SK-N-SH treated with all-trans-retinoic acid at 6 μM for 48 hours (cell line): ENCODE data around the gene WNT1.

Source experiments
- ATAC-seq: fragments of 200-7000 bp; cut with Tn5 transposase; 3 replicates; pipeline ENCODE4 v1.9.1; 2020; ENCODE audit warnings: mild to moderate bottlenecking, moderate library complexity
- ARNTL ChIP-seq: fragments of 450-650 bp; formaldehyde crosslinking; IDR thresholded peaks from 2 replicates; pipeline ENCODE4 v1.5.0; 2020; ENCODE audit warnings: low read depth, mild to moderate bottlenecking, moderate library complexity, borderline replicate concordance
- BACH2 ChIP-seq: fragments of 250-450 bp; sonication (Bioruptor Pico); IDR thresholded peaks from 2 replicates; pipeline ENCODE4 v1.9.0; 2021; ENCODE audit warnings: mild to moderate bottlenecking, borderline replicate concordance
- CSDC2 ChIP-seq: fragments of 250-450 bp; sonication (Bioruptor Pico); IDR thresholded peaks from 2 replicates; pipeline ENCODE4 v1.5.0; 2020; ENCODE audit warnings: mild to moderate bottlenecking, moderate library complexity
- CSRNP3 ChIP-seq: fragments of 250-450 bp; sonication (Bioruptor Pico); IDR thresholded peaks from 2 replicates; pipeline ENCODE4 v1.5.1; 2021; ENCODE audit warnings: mild to moderate bottlenecking, moderate library complexity
- ESRRG ChIP-seq: fragments of 250-450 bp; sonication (Bioruptor Pico); IDR thresholded peaks from 2 replicates; pipeline ENCODE4 v1.6.1; 2021; ENCODE audit warnings: mild to moderate bottlenecking
- GLIS3 ChIP-seq: fragments of 250-450 bp; sonication (Bioruptor Pico); IDR thresholded peaks from 2 replicates; pipeline ENCODE4 v1.5.0; 2020; ENCODE audit warnings: mild to moderate bottlenecking, moderate library complexity
- ISL1 ChIP-seq: fragments of 250-450 bp; sonication (Bioruptor Pico); IDR thresholded peaks from 2 replicates; pipeline ENCODE4 v2.1.2; 2022; ENCODE audit warnings: mild to moderate bottlenecking, moderate library complexity
- OSR1 ChIP-seq: fragments of 250-450 bp; sonication (Bioruptor Pico); IDR thresholded peaks from 2 replicates; pipeline ENCODE4 v1.8.0; 2022; ENCODE audit warnings: moderate library complexity, mild to moderate bottlenecking, inconsistent platforms
- PPARA ChIP-seq: fragments of 250-450 bp; sonication (Bioruptor Pico); IDR thresholded peaks from 2 replicates; pipeline ENCODE4 v1.5.0; 2020; ENCODE audit warnings: mild to moderate bottlenecking, borderline replicate concordance
- RARB ChIP-seq: fragments of 250-450 bp; sonication (Bioruptor Pico); IDR thresholded peaks from 2 replicates; pipeline ENCODE4 v1.8.0; 2021; ENCODE audit warnings: mild to moderate bottlenecking, moderate library complexity
- SNAI2 ChIP-seq: fragments of 250-450 bp; sonication (Bioruptor Pico); IDR thresholded peaks from 2 replicates; pipeline ENCODE4 v1.5.0; 2020; ENCODE audit warnings: mild to moderate bottlenecking, moderate library complexity
- TCF4 ChIP-seq: fragments of 250-450 bp; sonication (Bioruptor Pico); IDR thresholded peaks from 2 replicates; pipeline ENCODE4 v1.8.0; 2021; ENCODE audit warnings: mild to moderate bottlenecking, moderate library complexity, borderline replicate concordance
- TOX ChIP-seq: fragments of 250-450 bp; sonication (Bioruptor Pico); IDR thresholded peaks from 2 replicates; pipeline ENCODE4 v1.8.0; 2021; ENCODE audit warnings: mild to moderate bottlenecking, moderate library complexity, borderline replicate concordance
- ZC3H10 ChIP-seq: fragments of 250-450 bp; sonication (Bioruptor Pico); IDR thresholded peaks from 2 replicates; pipeline ENCODE4 v1.5.1; 2021; ENCODE audit warnings: mild to moderate bottlenecking, moderate library complexity
- ZFP3 ChIP-seq: fragments of 250-450 bp; sonication (Bioruptor Pico); IDR thresholded peaks from 2 replicates; pipeline ENCODE4 v1.5.0; 2020; ENCODE audit warnings: mild to moderate bottlenecking, moderate library complexity
- ZFP30 ChIP-seq: fragments of 450-650 bp; formaldehyde crosslinking; IDR thresholded peaks from 2 replicates; pipeline ENCODE4 v1.5.0; 2022; ENCODE audit warnings: mild to moderate bottlenecking, moderate library complexity
- ZNF70 ChIP-seq: fragments of 450-650 bp; formaldehyde crosslinking; IDR thresholded peaks from 2 replicates; pipeline ENCODE4 v1.5.0; 2020; ENCODE audit warnings: mild to moderate bottlenecking, moderate library complexity
- ZNF8 ChIP-seq: fragments of 450-650 bp; formaldehyde crosslinking; IDR thresholded peaks from 2 replicates; pipeline ENCODE4 v1.5.0; 2020; ENCODE audit warnings: mild to moderate bottlenecking, moderate library complexity
- TF ChIP-seq, protein P1 (sequence below): fragments of 250-450 bp; sonication (Bioruptor Pico); IDR thresholded peaks from 2 replicates; pipeline ENCODE4 v1.5.0; 2020; ENCODE audit warnings: mild to moderate bottlenecking, moderate library complexity
- TF ChIP-seq, protein P2 (sequence below): fragments of 250-450 bp; sonication (Bioruptor Pico); IDR thresholded peaks from 2 replicates; pipeline ENCODE4 v1.8.0; 2020; ENCODE audit warnings: mild to moderate bottlenecking, moderate library complexity, borderline replicate concordance

WNT1 gene

GRCh38 chr12:48972952-48973483 is 5.1 kb upstream of the WNT1 start:
- no peak for ATAC-seq
- TF ChIP-seq CSDC2 (CRISPR knock-in tag) (no peak), ISL1 (CRISPR knock-in tag) (no peak), ZFP3 (CRISPR knock-in tag) (no peak), ZFP30 (no peak), OSR1 (no peak), ARNTL (no peak)
- TF ChIP-seq, protein P1, sequence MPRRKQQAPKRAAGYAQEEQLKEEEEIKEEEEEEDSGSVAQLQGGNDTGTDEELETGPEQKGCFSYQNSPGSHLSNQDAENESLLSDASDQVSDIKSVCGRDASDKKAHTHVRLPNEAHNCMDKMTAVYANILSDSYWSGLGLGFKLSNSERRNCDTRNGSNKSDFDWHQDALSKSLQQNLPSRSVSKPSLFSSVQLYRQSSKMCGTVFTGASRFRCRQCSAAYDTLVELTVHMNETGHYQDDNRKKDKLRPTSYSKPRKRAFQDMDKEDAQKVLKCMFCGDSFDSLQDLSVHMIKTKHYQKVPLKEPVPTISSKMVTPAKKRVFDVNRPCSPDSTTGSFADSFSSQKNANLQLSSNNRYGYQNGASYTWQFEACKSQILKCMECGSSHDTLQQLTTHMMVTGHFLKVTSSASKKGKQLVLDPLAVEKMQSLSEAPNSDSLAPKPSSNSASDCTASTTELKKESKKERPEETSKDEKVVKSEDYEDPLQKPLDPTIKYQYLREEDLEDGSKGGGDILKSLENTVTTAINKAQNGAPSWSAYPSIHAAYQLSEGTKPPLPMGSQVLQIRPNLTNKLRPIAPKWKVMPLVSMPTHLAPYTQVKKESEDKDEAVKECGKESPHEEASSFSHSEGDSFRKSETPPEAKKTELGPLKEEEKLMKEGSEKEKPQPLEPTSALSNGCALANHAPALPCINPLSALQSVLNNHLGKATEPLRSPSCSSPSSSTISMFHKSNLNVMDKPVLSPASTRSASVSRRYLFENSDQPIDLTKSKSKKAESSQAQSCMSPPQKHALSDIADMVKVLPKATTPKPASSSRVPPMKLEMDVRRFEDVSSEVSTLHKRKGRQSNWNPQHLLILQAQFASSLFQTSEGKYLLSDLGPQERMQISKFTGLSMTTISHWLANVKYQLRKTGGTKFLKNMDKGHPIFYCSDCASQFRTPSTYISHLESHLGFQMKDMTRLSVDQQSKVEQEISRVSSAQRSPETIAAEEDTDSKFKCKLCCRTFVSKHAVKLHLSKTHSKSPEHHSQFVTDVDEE = no peak

GRCh38 chr12:48973531-48973930 is 4.6 kb upstream of the WNT1 start:
- ATAC-seq = no peak
- TF ChIP-seq ZFP3 (CRISPR knock-in tag) = no peak
- TF ChIP-seq TOX (CRISPR knock-in tag) = no peak
- no peak for TF ChIP-seq OSR1
- TF ChIP-seq, protein P2, sequence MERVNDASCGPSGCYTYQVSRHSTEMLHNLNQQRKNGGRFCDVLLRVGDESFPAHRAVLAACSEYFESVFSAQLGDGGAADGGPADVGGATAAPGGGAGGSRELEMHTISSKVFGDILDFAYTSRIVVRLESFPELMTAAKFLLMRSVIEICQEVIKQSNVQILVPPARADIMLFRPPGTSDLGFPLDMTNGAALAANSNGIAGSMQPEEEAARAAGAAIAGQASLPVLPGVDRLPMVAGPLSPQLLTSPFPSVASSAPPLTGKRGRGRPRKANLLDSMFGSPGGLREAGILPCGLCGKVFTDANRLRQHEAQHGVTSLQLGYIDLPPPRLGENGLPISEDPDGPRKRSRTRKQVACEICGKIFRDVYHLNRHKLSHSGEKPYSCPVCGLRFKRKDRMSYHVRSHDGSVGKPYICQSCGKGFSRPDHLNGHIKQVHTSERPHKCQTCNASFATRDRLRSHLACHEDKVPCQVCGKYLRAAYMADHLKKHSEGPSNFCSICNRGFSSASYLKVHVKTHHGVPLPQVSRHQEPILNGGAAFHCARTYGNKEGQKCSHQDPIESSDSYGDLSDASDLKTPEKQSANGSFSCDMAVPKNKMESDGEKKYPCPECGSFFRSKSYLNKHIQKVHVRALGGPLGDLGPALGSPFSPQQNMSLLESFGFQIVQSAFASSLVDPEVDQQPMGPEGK (CRISPR knock-in tag) = no peak
- no peak for TF ChIP-seq CSRNP3 (CRISPR knock-in tag)
- no peak for TF ChIP-seq SNAI2 (CRISPR knock-in tag)
- TF ChIP-seq ESRRG = no peak

DNA sequence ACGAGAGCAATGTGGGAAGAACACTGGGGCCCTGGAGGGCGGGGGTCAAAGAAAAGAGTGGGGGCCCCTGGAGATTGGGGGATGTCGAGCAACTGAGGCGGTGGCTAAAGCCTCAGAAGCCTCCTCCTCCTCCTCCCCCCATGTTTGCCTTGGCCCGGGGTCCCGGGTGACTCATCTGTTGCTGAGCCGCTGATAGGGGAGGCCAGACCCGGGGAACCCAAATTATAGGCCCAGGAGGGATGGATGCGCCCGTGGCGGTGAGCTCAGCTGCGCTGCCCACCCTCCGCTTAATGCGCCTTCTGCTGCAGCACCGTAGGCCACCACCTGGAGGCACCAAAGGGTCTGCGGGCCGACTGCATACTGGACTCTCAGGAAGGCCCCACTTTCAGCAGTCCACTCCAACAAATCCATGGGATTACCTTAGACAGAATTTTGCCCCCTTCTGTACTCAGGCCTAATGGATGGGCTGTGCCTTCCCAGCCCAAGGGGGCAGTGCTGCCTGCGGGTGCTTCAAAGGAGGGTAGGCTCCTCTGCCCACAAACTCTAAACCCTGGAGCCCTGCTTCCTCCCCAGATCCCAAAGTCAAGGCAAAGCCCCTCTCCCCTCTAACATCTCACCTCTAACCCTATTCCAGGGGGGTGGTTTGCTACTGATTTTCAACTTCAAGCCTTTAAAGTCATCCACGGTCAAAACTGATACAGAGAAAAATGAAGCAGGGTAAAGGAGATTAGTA is 4.0 kb upstream of the WNT1 start:
- TF ChIP-seq BACH2 (CRISPR knock-in tag) (no peak), CSDC2 (CRISPR knock-in tag) (no peak), ZFP30 (no peak), PPARA (no peak), ZNF8 (CRISPR knock-in tag) (no peak), ZFP3 (CRISPR knock-in tag) (no peak), ZC3H10 (CRISPR knock-in tag) (no peak), ZNF70 (no peak), TCF4 (no peak), RARB (CRISPR knock-in tag) (no peak), ISL1 (CRISPR knock-in tag) (no peak), GLIS3 (CRISPR knock-in tag) (no peak), ESRRG (no peak)
- TF ChIP-seq, protein P2 (CRISPR knock-in tag) = no peak
- TF ChIP-seq, protein P1 = no peak
- ATAC-seq = peak; percentile 69
